ENCODE data around the gene IL23R. TPM values are rescaled to one million over a fixed set of nuclear protein-coding genes. Genes with fewer than 3 reads are reported as not detected.
"Not testable (repeated sequence)": the region's sequence is repeated elsewhere in the genome, so short reads cannot be mapped to it uniquely, and the experiment has no call there.

IL23R gene
- total RNA-seq, 4 donors from 2014 or later: not detected

- H3K4me3 ChIP-seq: no peak overlapping the region
- no peaks in the 10 kb centered on the region for H3K27me3 ChIP-seq
- TF ChIP-seq POLR2A (IDR thresholded peaks at IDR 0.05) (no peak), CTCF (IDR thresholded peaks at IDR 0.05 in 4 of 5, conservative IDR thresholded peaks at IDR 0.05 in 1 of 5) (no peak)
- no peak for ATAC-seq
- intact Hi-C loops (cut with DNase I; ENCODE audit: low total_unique reads): no loop called here
- in situ Hi-C loops (cut with MboI; ENCODE audit: low sequenced_read_pairs in 4 of 4): no loop called here
- H3K36me3 ChIP-seq: no peaks in the 10 kb centered on the region
- no peak overlapping the region for H3K27ac ChIP-seq
- no peaks in the 10 kb centered on the region for H3K9me3 ChIP-seq
- DNase-seq: no peak
- no peaks in the 10 kb centered on the region for H3K4me1 ChIP-seq
Observed at GRCh38 chr1:67200755-67201154, 34.5 kb downstream of the IL23R start.

GRCh38 chr1:67201891-67202290 lies 35.6 kb downstream of the IL23R start:
- intact Hi-C loops (cut with DNase I; ENCODE audit: low total_unique reads): no loop called here
- Histone ChIP-seq H3K27ac (no peak overlapping the region), H3K36me3 (no peaks in the 10 kb centered on the region), H3K4me3 (no peak overlapping the region), H3K4me1 (no peaks in the 10 kb centered on the region), H3K27me3 (no peaks in the 10 kb centered on the region), H3K9me3 (no peaks in the 10 kb centered on the region)
- no peak for ATAC-seq
- DNase-seq: no peak
- in situ Hi-C loops (cut with MboI; ENCODE audit: low sequenced_read_pairs in 4 of 4): no loop called here
- TF ChIP-seq CTCF (IDR thresholded peaks at IDR 0.05 in 4 of 5, conservative IDR thresholded peaks at IDR 0.05 in 1 of 5): no peak

GRCh38 chr1:67204298-67204980 lies 38.2 kb downstream of the IL23R start:
- Histone ChIP-seq H3K27ac (no peak overlapping the region), H3K27me3 (no peaks in the 10 kb centered on the region), H3K4me3 (no peak overlapping the region), H3K36me3 (no peaks in the 10 kb centered on the region), H3K9me3 (no peaks in the 10 kb centered on the region), H3K4me1 (no peaks in the 10 kb centered on the region)
- DNase-seq: no peak
- intact Hi-C loops (cut with DNase I; ENCODE audit: low total_unique reads) (no loop called here), in situ Hi-C loops (cut with MboI; ENCODE audit: low sequenced_read_pairs in 4 of 4) (no loop called here)
- no peak for TF ChIP-seq POLR2A (IDR thresholded peaks at IDR 0.05)
- TF ChIP-seq CTCF (IDR thresholded peaks at IDR 0.05 in 4 of 5, conservative IDR thresholded peaks at IDR 0.05 in 1 of 5): no peak
- no peak for ATAC-seq

GRCh38 chr1:67207398-67207797 lies 41.1 kb downstream of the IL23R start:
- H3K9me3 ChIP-seq; DNase-seq; H3K4me1 ChIP-seq; H3K27me3 ChIP-seq; H3K36me3 ChIP-seq; ATAC-seq; H3K4me3 ChIP-seq; H3K27ac ChIP-seq; intact Hi-C loops (cut with DNase I; ENCODE audit: low total_unique reads); in situ Hi-C loops (cut with MboI; ENCODE audit: low sequenced_read_pairs in 4 of 4): not testable (repeated sequence)

DNA sequence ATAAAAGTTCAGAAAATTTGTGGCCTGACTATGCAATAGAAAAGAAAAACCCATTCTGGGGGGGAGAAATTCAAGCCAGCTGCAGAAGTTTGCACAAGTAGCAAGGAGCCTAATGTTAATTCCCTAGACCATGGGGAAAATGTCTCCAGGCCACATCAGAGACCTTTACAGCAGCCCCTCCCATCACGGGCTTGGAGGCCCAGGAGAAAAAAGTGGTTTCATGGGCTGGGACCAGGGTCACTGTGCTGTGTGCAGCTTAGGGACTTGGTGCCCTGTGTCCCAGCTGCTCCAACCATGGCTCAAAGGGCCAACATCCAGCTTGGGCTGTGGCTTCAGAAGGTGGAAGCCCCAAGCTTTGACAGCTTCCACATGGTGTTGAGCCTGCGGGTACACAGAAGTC lies 42.0 kb downstream of the IL23R start:
- Histone ChIP-seq H3K4me1 (no peaks in the 10 kb centered on the region), H3K4me3 (no peak overlapping the region), H3K9me3 (no peaks in the 10 kb centered on the region), H3K27me3 (no peaks in the 10 kb centered on the region), H3K36me3 (no peaks in the 10 kb centered on the region), H3K27ac (no peak overlapping the region)
- TF ChIP-seq POLR2A (IDR thresholded peaks at IDR 0.05) (no peak), CTCF (IDR thresholded peaks at IDR 0.05 in 4 of 5, conservative IDR thresholded peaks at IDR 0.05 in 1 of 5) (no peak)
- ATAC-seq: no peak
- intact Hi-C loops (cut with DNase I; ENCODE audit: low total_unique reads): no loop called here
- no peak for DNase-seq
- in situ Hi-C loops (cut with MboI; ENCODE audit: low sequenced_read_pairs in 4 of 4): no loop called here

Data from gastrocnemius medialis (tissue), 4 donors.